NOMO-1 treated with dmso at 0.1 percent for 144 hours (cell line): ENCODE measurements around the gene STMN1.
A peak's percentile ranks its signal among the peaks of the same experiment; 100 is the strongest.
"Not testable (repeated sequence)": the region's sequence is repeated elsewhere in the genome, so short reads cannot be mapped to it uniquely, and the experiment has no call there.

Experiments
- DNase-seq: peaks from one replicate; lab custom pipeline; 2025; ENCODE audit not compliant: unreplicated experiment; lab: John Stamatoyannopoulos, UW

STMN1 gene

DNA sequence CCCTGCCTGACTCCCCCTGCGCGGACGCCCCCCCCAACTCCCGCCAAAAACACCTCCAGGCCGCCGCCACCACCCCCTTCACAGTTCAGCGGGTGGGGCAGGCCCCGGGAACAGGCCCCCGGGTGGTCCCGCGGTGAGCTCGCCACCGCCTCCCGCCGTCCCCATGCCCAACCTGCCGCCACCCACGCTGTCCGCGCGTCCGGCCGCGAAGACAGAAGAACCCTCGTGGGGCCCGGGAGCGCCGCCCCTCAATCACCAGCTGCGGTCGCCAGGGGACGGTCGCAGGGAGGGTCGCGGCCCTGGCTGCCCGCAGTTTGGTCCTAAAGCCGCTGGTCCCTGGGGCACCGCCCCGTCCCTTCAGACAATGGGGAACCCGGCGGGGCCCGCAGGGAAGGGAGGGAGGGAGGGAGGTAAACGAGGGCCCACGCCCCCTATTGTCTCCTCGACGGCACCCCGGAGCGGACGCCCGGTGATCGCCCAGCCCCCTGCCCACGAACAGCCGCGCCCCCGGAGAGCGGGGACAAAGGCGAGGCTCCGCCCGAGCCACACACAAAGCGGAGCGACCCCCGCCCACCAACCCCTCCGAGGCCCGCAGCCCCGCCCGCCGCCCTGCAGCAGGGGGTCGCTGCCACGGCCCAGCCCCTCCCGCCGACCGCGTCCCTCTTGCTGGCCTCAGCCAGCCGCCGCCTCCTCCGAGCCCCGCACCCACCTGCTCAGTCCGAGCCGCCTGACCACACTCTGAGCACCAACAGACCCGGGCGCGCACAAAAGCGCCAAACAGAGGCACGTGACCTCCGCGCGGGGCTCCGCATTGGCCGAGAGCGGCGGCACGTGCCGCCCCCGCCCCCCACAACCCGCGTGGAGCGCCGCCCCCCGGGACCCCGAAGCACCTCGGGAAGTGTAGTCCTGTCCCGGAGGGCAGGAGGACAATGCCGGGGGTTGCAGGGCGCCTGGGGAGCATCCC is at the start of gene STMN1:
TSS of gene STMN1 (minus strand) at position 740 of the 964 bp plus-strand sequence. CDS start 1,743 bp downstream, outside the sequence.
- peak; percentile 95 for DNase-seq

DNA sequence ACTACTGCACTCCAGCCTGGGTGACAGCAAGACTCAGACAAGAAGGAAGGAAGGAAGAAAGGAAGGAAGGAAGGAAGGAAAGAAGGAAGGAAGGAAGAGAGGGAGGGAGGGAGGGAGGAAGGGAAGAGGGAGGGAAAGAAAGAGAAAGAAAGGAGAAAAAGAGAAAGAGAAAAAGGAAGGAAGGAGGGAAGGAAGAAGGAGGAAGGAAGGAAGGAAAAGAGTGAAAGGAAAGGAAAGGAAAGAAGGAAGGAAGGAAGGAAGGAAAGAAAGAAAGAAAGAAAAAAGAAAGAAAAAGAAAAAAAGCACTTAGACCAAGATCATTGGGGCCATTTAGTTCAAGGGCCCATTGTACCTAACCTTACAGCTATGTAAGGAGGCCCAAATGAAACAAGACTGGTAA is 49.3 kb upstream of the STMN1 start:
- DNase-seq: no peak

DNA sequence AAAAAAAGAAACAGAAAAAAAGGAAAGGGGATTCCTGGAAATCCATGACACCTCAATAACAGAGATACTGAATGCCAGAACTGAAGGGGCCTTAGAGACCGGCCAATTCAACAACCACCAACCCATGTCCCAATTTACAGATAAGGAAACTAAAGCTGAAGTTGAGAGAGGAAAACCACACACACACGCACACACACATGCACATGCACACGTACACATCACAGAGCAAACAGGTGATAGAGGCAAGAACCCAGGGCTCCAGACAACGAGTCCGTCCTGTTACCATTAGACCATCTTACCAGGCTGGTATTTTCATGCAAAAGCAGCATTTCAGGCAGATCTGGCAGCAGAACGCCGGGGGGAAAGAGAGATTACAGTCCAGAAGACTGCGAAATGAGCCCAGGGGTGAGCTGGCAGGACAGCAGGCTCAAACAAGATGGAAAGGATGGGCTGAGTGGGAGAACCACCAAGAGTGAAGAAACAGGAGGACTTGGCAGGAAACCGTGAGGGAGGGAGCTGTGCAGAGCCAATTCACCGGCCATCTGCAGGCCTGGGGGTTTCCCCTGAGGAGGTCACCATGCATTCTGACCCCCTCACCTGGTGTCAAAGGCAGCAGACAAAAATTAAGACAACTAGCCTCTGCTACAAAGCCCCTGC is 48.2 kb upstream of the STMN1 start:
- DNase-seq: no peak

DNA sequence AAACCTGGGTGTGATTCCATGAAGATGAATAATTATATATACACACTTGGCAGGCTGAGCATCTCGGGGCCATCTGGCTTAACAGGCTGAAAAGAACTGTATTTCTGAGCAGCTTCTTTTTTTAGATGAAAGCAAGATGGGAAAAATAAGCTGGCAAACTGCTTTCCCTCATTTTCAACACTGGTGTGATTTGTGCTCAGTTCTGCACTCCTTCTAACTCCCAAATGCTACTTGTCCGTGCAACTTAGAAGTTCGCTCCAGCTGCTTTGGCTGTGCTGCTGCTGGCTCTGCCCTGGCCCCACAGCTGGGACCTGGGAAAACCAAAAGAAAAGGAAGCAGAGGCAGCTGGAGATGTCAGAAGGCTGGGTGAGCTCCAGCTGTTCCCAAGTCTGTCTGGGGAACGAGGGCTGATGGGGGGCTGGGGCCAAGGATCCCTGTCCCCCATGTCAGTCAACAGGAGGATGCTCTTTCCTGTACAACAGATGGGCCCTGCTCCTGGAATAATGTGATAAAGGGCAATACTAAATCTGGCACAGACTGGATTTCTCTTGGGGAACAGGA is 46.7 kb upstream of the STMN1 start:
- no peak for DNase-seq

DNA sequence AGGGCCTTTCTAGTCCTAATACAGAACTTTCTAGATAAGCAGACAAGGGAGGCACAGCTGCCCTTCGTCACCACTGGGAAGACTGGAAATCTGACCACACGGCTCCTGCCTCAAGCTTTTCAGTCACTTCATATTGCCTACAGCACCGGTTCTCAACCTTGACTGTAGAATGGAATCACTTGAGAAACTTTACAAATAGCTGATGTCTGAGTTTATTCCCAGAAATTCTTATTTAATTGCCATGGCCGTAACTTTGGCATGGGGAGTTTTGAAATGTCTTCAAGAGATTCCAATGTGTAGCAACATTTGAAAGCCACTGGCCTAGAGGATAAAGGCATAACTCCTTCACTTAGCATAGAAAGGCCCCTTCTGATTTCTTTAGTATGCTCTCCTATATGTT is 42.4 kb upstream of the STMN1 start:
- no peak for DNase-seq

DNA sequence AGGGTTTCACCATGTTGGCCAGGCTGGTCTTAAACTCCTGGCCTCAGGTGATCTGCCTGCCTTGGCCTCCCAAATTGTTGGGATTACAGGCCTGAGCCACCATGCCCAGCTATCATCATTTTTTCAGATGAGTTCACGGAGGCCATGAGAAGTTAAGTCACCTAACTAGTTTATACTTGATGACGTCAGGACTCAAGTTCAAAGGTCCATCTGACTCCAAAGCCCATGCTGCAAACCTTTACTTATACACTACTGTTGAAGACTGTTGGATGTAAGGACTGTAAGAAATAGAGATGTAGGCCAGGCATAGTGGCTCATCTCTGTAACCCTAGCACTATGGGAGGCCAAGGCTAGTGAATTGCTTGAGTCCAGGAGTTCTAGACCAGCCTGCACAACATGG is 40.8 kb upstream of the STMN1 start:
- DNase-seq: no peak

DNA sequence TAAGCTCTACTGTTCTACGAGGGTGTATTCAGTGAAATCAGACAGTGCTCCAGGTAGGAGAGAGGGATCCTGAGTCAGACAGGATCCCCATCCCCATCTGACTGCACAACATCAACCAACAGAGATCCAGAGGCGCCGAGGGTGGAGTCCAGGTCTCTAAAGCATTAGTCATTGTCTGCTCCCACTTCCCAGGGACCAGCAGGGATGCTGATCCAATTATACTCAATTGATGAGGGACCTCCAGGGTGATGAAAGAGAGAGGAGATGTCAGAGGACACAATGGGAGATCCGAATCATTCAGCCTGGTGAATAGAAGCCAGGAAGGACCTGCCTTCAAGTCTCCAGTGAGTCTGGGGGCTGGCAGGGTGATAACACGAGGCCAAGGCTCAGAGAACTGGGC is 39.5 kb upstream of the STMN1 start:
- no peak for DNase-seq

DNA sequence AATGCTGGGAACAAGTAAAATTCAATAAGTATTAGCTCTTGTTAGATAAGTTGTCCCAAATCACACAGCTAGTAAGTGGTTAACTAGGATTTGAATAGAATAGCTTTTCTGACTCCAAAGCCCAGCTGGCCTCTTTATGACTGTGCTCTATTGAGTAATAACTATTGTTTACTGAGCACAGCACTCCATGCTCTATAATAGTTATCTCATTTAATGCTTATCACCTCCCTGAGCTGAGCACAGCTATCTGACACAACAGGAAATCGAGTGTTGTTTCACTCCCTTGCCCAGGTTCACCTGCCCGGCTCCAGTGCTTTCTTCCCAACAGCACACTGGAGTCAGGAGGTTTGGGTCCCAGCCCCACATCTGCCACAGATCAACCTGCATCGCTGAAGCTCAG is 38.8 kb upstream of the STMN1 start:
- no peak for DNase-seq

DNA sequence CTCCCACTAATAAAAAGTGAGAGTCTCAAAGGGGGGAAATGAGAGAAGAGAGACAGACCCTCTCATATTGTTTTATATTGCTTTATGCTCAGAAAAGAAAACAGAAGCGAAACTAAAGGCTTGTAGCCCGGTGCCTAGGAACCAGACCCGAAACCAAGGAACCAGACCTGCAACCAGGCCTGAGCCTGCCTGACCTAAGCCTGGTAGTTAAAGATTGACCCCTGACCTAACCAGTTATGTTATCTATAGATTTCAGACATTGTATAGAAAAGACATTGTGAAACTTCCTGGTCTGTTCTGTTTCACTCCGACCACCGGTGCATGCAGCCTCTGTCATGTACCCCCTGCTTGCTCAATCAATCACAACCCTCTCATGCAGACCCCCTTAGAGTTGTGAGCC is 37.3 kb upstream of the STMN1 start:
- not testable (repeated sequence) for DNase-seq

DNA sequence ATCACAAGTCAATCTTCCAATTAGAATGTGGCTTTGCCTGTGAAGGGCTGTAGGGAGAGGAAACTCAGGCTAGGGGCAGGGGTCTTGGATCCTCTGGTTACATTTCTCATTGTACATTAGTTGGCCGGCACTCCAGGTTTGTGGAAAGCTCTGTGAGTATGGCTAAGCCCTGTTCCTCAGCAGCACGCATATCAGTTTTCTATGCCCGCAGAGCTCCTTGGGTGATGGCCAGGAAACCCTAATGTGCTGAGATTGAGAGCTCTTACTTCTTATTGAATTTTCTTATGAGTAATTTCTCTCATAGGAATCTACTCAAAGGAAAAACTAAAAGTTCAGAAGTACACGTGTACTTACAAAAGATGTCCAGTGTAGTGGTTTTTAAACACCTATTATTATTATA is 30.7 kb upstream of the STMN1 start:
- DNase-seq: no peak

DNA sequence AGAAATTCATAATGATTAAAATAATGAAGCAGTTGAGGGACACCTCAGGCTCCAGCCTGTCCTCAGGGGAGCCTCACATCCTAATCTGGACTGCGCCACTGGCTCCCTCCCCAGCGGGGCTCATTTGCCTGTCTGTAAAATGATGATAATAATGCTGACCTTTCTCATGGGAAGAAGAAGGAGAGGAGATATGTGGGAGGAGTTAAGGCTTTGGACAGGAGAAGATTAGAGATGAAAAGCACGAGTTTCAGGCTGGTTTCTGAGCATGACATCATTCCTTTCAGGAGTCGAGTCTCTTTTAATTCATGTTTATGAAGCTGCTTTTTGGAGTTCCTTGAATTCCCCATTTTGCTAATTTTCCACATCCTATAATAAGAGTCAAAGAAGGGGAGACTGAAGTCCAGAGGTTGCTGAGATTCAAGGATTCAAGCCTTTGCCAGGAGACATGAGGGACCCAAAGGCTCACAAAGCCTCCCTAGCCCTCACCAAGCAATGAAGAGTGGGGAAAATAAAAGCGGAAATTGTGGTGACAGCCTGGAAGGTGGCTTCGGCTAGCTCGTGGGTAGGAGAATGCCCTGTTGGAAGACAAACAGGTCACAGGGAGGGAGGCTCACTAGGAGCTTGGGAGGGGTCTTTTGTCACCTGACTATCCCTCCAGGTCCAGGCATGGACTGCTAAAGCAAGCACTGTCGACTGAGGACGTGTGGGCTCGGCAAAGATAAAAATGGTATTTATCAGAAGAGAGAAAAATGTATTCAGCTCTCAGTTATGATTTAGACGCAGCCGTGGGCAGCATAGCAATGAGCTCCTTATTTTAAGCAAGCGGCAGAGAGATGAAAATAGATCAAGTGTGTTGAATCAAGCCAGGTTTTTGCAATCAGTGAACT is 27.5 kb upstream of the STMN1 start:
- DNase-seq: no peak

DNA sequence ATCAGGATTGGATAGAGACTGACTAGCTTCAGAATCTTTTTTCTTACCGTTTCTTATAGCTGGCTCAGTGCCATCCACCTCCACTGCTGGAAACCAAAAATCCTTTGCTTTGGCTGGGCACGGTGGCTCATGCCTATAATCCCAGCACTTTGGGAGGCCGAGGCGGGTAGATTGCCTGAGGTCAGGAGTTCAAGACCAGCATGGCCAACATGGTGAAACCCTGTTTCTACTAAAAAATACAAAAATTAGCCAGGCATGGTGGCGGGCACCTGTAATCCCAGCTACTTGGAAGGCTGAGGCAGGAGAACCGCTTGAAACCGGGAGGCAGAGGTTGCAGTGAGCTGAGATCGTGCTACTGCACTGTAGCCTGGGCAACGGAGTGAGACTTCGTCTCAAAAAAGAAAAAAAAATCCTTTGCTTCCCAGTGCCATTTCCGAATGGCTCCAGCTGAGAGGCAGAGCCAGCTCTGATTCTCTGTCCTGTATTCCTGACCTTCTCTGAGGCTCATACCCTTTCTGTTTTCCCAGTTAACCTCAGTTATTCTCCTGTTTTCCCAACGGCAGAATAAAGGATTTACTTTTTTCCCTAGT is 26.7 kb upstream of the STMN1 start:
- DNase-seq: not testable (repeated sequence)

DNA sequence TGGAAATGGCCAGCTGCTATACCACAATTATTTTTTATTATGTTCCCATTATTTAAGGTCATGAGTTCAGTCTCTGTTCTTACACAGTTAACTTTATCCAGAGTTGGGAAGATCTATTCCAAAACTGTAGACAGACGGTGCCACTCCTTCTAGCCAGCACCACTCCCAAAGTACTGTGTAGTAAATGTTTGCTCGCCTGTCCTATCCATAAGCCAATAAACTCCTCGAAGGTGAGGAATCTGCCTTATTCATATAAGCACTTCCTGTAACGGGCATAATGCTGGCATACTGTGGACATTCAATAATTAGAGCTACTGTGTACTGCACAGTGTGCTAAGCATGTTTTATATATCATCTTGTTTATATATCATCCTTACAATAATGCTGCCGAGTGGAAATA is 26.1 kb upstream of the STMN1 start:
- no peak for DNase-seq

DNA sequence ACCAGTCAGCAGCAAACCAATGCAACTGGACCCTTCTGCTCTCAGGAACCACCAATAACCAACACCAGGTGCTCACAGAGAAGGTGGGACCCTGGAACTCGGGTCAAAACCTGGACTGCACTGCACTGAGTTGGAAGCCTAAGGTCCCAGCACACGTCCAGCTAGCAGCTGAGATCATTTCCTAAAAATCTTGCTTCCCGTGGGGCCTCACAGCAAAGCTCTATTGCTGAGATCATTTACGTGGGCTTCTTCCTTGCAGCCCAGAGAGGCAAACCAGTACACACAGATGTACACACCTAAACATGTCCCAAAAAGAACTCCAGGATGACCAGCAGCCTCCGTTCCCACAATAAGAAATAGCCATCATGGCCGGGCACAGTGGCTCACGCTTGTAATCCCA is 22.8 kb upstream of the STMN1 start:
- no peak for DNase-seq

DNA sequence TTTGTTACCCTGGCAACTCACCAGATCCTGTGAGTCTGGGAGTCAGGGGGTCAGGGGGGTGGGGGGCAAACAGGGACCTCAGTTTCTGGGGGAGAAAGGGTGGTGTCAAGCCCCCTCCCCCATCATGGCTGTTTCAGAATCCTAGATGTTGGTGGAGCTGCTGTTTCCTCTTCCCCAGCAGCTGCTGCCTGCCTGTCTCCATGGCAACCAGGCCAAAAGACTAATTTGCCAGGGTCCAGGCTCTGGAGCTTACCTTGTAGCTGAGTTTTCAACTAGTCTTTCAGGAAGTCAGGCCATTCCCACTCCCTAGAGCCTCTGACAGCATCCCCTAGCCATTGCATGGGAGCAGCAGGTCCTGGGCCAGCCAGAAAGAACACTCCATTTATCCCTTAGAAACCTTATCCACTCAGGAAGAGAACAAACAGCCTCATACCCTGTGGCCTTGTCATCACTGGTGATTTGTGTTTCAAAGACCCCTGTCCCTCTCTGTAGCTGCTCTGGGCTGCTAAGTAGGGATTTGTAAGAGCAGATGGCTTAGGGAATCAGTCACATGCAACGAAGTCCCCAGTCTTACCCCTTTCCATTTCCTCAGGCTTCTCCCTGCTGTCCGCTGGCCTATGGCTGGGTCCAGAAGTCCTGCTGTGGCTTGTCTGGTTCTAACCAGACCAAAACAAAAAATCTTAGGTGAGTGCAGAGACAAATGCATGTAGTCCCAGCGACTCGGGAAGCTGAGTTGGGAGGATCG is 21.5 kb upstream of the STMN1 start:
- no peak for DNase-seq

DNA sequence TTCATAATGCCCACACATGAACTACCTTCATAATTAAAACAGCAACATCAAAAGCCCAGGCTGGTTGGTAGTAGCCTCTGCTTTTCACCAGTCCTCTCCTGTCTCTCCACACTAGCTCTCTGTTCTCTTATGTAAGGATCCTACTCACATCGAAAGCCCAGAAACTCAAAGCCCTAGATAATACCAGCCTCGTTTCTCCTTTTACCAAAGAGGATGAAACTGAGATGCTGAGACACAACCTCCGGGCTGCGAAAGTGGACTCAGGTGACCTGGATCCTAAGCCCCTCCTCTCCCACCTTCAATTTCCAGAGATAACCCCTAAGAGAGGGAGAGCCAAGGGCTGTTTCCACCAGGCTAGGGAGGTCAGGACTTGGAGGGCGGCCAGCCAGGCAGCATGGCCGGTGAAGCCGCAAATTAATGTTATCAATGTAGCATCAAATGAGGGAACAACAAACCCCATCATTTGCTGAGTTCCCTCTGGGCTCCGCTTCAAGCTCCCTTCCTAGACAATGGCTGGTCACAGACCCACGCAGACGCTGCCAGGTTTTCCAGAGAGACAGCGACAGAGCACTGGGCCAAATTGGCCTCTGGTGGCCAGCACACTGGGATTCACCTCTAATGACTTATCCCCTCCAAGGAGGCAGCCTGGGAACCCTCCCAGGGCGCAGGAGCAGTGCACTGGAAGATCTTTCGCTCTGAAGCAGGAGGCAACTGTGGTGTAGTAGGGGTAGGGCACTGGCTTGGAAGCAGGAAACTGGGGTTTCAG is 20.7 kb upstream of the STMN1 start:
- no peak for DNase-seq

DNA sequence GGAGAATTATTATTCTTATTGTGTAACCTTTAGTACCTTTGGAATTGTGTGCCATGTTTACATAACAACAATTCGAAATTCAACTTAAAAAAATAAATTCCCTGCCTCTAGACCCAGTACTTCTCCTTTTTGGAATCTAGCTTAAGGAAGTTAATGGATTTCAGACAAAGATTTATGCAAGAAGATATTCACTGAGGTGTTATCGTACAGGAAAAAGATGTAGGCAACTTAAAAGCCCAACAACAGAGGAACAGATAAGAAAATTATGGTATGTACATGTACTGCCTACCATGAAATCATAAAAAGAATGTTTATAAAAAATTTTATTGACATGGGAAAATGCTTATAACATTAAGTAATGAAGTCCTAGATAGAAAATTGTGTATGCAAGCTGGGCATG is 18.2 kb upstream of the STMN1 start:
- no peak for DNase-seq

DNA sequence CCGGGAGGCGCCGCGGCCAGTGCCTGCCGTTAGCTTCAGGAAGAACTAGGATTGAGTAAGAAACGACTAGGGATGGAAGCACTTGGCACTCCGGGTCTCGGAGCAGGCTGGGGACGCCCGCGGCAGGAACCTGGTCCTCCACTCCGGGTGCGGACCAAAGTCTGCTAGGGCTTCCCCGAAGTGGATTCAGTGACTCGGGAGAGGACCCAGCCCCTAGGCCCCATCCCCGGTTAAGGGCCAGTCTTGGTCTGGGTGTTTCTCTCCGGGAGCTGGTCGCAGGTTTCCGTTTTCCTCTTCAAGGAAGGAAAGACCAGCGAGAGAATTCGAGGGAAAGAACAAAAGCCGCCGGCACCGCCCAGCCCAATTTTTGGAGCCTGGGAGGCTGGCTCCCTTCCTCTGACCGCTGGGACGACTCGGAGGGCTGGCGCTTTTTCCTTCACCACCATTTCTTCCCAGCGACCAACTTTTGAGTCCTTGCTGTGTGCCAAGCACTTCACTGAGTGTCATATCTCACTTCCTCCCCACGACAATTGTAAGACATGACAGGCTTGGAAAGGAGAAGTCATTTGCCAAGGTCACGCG is 16.8 kb upstream of the STMN1 start:
- DNase-seq: peak; percentile 30
